ENCODE results near the gene ISYNA1. TPM values are rescaled to one million over a fixed set of nuclear protein-coding genes. Genes with fewer than 3 reads are reported as not detected.

ISYNA1 gene
- total RNA-seq, 1 experiment from 2014 or later, result 236 TPM

DNA sequence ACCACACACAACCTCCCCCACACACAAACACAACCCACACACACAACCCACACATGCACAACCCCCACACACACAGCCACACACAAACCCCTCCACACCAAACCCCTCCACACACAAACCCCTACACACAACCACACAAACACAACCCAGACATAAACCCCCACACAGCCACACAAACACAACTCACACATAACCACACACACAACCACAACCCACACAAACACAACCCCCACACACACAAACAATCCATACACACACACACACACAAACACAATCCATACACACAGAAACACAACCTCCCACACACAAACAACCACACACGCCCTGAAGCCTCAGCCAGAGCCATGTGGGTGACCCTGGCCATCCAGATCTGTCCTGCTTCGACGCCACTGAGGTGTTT is 30.0 kb upstream of the ISYNA1 start:
- Mint-ChIP-seq H3K4me3 (no peak overlapping the region), H3K4me1 (peaks cover 9% of the 10 kb centered on the region), H3K27ac (peak overlapping the region; percentile 5; the same call in 1 of the 2 replicates), H3K27me3 (ENCODE audit: low read depth) (no peaks in the 10 kb centered on the region), H3K9me3 (no peaks in the 10 kb centered on the region), H3K36me3 (no peaks in the 10 kb centered on the region; the same call in 1 of the 2 replicates)
- DNase-seq (ENCODE audit: low spot score), result no peak
- ChIA-PET CTCF (interaction anchor here (1.3 to 3.2 kb wide), 3 partner anchors 27 to 122 kb away, joined by 3 to 39 read pairs (median 18); partner anchors contain the start of gene REX1BD), POLR2A (no interaction called here)
- TF ChIP-seq, protein P1, sequence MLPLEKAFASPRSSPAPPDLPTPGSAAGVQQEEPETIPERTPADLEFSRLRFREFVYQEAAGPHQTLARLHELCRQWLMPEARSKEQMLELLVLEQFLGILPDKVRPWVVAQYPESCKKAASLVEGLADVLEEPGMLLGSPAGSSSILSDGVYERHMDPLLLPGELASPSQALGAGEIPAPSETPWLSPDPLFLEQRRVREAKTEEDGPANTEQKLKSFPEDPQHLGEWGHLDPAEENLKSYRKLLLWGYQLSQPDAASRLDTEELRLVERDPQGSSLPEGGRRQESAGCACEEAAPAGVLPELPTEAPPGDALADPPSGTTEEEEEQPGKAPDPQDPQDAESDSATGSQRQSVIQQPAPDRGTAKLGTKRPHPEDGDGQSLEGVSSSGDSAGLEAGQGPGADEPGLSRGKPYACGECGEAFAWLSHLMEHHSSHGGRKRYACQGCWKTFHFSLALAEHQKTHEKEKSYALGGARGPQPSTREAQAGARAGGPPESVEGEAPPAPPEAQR (CRISPR knock-in tag; IDR thresholded peaks at IDR 0.05), result no peak
- TF ChIP-seq, protein P2, sequence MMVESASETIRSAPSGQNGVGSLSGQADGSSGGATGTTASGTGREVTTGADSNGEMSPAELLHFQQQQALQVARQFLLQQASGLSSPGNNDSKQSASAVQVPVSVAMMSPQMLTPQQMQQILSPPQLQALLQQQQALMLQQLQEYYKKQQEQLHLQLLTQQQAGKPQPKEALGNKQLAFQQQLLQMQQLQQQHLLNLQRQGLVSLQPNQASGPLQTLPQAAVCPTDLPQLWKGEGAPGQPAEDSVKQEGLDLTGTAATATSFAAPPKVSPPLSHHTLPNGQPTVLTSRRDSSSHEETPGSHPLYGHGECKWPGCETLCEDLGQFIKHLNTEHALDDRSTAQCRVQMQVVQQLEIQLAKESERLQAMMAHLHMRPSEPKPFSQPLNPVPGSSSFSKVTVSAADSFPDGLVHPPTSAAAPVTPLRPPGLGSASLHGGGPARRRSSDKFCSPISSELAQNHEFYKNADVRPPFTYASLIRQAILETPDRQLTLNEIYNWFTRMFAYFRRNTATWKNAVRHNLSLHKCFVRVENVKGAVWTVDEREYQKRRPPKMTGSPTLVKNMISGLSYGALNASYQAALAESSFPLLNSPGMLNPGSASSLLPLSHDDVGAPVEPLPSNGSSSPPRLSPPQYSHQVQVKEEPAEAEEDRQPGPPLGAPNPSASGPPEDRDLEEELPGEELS (CRISPR knock-in tag; IDR thresholded peaks at IDR 0.05), result no peak
- TF ChIP-seq ZNF671 (CRISPR knock-in tag; IDR thresholded peaks at IDR 0.05) (no peak), RORB (CRISPR knock-in tag; IDR thresholded peaks at IDR 0.05) (no peak), FOXP1 (CRISPR knock-in tag; IDR thresholded peaks at IDR 0.05; ENCODE audit: borderline replicate concordance) (no peak), SMAD4 (CRISPR knock-in tag; IDR thresholded peaks at IDR 0.05) (no peak), TP53 (CRISPR knock-in tag; IDR thresholded peaks at IDR 0.05) (no peak), ETV6 (CRISPR knock-in tag; IDR thresholded peaks at IDR 0.05) (no peak), NFATC4 (CRISPR knock-in tag; IDR thresholded peaks at IDR 0.05) (no peak), ZNF121 (CRISPR knock-in tag; IDR thresholded peaks at IDR 0.05) (no peak), MYBL2 (CRISPR knock-in tag; IDR thresholded peaks at IDR 0.05) (no peak), SP1 (CRISPR knock-in tag; conservative IDR thresholded peaks at IDR 0.05) (no peak), ELF4 (CRISPR knock-in tag; IDR thresholded peaks at IDR 0.05; ENCODE audit: low read depth) (no peak)
- TF ChIP-seq, protein P3, sequence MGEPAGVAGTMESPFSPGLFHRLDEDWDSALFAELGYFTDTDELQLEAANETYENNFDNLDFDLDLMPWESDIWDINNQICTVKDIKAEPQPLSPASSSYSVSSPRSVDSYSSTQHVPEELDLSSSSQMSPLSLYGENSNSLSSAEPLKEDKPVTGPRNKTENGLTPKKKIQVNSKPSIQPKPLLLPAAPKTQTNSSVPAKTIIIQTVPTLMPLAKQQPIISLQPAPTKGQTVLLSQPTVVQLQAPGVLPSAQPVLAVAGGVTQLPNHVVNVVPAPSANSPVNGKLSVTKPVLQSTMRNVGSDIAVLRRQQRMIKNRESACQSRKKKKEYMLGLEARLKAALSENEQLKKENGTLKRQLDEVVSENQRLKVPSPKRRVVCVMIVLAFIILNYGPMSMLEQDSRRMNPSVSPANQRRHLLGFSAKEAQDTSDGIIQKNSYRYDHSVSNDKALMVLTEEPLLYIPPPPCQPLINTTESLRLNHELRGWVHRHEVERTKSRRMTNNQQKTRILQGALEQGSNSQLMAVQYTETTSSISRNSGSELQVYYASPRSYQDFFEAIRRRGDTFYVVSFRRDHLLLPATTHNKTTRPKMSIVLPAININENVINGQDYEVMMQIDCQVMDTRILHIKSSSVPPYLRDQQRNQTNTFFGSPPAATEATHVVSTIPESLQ (CRISPR knock-in tag; IDR thresholded peaks at IDR 0.05), result no peak
- TF ChIP-seq, protein P4, sequence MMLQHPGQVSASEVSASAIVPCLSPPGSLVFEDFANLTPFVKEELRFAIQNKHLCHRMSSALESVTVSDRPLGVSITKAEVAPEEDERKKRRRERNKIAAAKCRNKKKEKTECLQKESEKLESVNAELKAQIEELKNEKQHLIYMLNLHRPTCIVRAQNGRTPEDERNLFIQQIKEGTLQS (CRISPR knock-in tag; conservative IDR thresholded peaks at IDR 0.05), result no peak
- TF ChIP-seq, protein P5, sequence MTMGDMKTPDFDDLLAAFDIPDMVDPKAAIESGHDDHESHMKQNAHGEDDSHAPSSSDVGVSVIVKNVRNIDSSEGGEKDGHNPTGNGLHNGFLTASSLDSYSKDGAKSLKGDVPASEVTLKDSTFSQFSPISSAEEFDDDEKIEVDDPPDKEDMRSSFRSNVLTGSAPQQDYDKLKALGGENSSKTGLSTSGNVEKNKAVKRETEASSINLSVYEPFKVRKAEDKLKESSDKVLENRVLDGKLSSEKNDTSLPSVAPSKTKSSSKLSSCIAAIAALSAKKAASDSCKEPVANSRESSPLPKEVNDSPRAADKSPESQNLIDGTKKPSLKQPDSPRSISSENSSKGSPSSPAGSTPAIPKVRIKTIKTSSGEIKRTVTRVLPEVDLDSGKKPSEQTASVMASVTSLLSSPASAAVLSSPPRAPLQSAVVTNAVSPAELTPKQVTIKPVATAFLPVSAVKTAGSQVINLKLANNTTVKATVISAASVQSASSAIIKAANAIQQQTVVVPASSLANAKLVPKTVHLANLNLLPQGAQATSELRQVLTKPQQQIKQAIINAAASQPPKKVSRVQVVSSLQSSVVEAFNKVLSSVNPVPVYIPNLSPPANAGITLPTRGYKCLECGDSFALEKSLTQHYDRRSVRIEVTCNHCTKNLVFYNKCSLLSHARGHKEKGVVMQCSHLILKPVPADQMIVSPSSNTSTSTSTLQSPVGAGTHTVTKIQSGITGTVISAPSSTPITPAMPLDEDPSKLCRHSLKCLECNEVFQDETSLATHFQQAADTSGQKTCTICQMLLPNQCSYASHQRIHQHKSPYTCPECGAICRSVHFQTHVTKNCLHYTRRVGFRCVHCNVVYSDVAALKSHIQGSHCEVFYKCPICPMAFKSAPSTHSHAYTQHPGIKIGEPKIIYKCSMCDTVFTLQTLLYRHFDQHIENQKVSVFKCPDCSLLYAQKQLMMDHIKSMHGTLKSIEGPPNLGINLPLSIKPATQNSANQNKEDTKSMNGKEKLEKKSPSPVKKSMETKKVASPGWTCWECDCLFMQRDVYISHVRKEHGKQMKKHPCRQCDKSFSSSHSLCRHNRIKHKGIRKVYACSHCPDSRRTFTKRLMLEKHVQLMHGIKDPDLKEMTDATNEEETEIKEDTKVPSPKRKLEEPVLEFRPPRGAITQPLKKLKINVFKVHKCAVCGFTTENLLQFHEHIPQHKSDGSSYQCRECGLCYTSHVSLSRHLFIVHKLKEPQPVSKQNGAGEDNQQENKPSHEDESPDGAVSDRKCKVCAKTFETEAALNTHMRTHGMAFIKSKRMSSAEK (CRISPR knock-in tag; IDR thresholded peaks at IDR 0.05; ENCODE audit: borderline replicate concordance), result no peak
- no peak for ATAC-seq

DNA sequence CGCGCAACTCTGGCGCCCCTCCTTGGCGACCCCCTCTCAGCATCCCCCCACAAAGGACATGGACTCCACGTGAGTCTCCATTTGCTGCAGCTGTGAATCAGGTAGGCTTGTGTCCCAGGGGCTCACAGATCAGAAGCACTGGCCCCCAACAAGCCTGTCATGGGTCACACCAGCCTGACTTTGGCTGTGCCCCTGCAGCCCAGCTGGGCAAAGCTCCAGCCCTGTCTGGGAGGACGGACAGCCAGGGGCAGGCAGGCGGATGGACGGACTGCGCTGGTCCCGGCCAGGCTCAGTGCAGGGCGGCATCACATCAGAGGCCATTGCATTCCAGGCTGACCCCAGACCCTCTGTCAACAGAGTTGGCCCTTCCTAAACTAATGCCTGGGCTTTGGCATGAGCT is 28.4 kb upstream of the ISYNA1 start:
- Mint-ChIP-seq H3K4me1 (peaks cover 9% of the 10 kb centered on the region), H3K9me3 (no peaks in the 10 kb centered on the region), H3K27me3 (ENCODE audit: low read depth) (no peaks in the 10 kb centered on the region), H3K36me3 (peaks cover 5% of the 10 kb centered on the region; the same call in 1 of the 2 replicates), H3K4me3 (no peak overlapping the region), H3K27ac (no peak overlapping the region)
- POLR2A ChIA-PET, result no interaction called here
- CTCF ChIA-PET, result interaction anchor here (0.6 to 2.4 kb wide), 9 partner anchors 10 to 381 kb away, joined by 3 to 7 read pairs (median 5); partner anchors contain the start of gene FKBP8
- no peak for DNase-seq (ENCODE audit: low spot score)
- ATAC-seq, result no peak
- no peak for TF ChIP-seq ZBTB21 (CRISPR knock-in tag; IDR thresholded peaks at IDR 0.05; ENCODE audit: borderline replicate concordance)
- TF ChIP-seq ZNF317 (CRISPR knock-in tag; IDR thresholded peaks at IDR 0.05; ENCODE audit: borderline replicate concordance, low read depth), result no peak
- TF ChIP-seq NFYB (CRISPR knock-in tag; conservative IDR thresholded peaks at IDR 0.05; ENCODE audit: low read depth), result no peak
- no peak for TF ChIP-seq TP53 (CRISPR knock-in tag; IDR thresholded peaks at IDR 0.05)
- no peak for TF ChIP-seq ETV6 (CRISPR knock-in tag; IDR thresholded peaks at IDR 0.05)
- no peak for TF ChIP-seq FOXP1 (CRISPR knock-in tag; IDR thresholded peaks at IDR 0.05; ENCODE audit: borderline replicate concordance)
- TF ChIP-seq KAT7 (CRISPR knock-in tag; IDR thresholded peaks at IDR 0.05; ENCODE audit: borderline replicate concordance), result no peak
- TF ChIP-seq SOX15 (CRISPR knock-in tag; IDR thresholded peaks at IDR 0.05), result no peak
- TF ChIP-seq, protein P6, sequence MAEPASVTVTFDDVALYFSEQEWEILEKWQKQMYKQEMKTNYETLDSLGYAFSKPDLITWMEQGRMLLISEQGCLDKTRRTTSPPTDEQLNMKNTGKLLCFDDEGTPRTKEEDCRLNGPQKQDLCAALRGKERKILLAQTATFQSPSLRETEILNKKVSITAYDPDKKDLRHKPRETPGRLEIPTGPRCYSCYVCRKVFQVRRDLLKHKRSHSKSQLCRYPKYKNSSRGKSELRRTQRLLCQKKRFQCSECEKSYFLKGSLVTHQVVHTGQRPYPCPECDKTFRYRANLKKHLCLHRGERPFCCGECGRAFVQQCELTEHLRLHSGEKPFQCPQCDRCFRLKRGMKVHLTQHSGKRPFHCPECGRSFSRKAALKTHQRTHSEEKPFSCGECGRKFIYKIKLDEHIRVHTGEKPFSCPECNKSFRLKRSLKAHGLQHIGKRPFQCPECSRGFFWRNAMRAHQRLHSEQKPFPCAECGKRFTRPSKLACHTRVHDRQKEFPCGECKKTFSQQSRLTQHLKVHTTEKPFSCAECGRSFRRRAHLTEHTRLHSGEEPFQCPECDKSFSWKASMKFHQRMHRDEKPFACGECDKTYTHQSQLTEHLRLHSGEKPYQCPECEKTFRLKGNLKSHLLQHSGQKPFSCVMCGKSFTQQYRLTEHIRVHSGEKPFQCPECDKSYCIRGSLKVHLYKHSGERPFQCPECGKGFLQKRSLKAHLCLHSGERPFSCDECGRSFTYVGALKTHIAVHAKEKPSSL (CRISPR knock-in tag; conservative IDR thresholded peaks at IDR 0.05), result no peak

Measured in WTC11 (cell line).